Measurements from ENCODE around the gene NCOA1.

NCOA1 gene

DNA sequence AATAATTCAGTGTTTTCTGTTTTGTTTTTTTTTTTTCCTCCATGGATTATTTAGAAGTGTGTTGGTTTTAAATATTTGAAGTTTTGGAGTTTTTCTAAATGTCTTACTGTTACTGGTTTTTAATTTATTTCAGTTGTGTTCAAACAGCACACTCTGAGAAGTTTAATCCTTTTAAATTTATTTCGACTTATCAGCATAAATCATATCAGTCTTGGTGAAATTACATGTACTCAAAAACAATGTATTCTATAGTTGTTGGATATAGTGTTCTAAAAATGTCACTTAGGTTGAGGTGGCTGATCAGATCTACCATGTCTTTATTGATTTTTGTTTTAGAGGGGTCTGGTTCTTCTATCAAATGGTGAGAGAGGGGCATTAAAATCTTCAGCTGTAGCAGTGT lies 134.7 kb downstream of the NCOA1 start:
- DNase-seq (ENCODE audit: low read depth) = no peak
- TF ChIP-seq, protein P1, sequence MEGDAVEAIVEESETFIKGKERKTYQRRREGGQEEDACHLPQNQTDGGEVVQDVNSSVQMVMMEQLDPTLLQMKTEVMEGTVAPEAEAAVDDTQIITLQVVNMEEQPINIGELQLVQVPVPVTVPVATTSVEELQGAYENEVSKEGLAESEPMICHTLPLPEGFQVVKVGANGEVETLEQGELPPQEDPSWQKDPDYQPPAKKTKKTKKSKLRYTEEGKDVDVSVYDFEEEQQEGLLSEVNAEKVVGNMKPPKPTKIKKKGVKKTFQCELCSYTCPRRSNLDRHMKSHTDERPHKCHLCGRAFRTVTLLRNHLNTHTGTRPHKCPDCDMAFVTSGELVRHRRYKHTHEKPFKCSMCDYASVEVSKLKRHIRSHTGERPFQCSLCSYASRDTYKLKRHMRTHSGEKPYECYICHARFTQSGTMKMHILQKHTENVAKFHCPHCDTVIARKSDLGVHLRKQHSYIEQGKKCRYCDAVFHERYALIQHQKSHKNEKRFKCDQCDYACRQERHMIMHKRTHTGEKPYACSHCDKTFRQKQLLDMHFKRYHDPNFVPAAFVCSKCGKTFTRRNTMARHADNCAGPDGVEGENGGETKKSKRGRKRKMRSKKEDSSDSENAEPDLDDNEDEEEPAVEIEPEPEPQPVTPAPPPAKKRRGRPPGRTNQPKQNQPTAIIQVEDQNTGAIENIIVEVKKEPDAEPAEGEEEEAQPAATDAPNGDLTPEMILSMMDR (conservative IDR thresholded peaks at IDR 0.05; ENCODE audit: low read depth, low read length) = no peak
- H3K4me3 ChIP-seq (ENCODE audit: low read depth, low read length) = no peak overlapping the region

DNA sequence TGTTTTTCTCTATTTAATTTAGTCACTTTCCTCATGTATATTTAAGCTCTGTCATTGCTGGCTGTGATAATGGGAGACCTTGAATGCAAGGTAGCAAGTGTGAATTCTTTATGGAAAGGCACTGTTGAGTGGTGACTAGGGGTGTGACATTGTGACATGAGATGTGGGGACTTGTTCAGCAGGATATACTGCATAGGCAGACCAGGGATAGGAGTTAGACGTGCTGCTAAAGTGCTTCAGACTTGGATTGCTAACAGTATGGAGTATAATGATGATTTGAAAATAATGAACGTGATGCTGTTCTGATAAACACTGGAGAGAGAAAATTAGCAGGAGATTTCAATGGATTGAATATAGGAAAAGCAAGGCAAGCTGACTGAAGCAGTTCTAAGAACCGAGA lies 135.1 kb downstream of the NCOA1 start:
- TF ChIP-seq, protein P1 (conservative IDR thresholded peaks at IDR 0.05; ENCODE audit: low read depth, low read length) = no peak
- H3K4me3 ChIP-seq (ENCODE audit: low read depth, low read length) = no peak overlapping the region
- DNase-seq (ENCODE audit: low read depth) = no peak

DNA sequence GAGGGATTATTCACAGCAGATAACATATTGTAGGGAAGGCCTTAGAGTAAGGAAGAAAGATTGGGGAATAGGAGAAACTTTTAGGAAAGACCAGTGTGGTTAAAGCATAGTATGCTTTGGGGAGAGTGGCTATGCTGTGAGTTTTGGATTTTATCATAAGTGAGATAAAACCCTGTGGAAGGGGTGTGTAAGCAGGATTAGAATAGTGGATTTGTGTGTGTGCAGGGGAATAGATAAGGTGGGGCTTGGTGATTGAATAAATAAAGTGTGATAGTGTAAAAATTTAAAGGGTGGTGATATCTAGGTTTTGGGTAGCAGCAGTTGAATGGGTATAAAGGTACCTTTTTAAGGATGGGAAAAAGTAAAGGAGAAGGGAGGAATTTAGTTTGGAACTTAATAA lies 137.7 kb downstream of the NCOA1 start:
- TF ChIP-seq, protein P1 (conservative IDR thresholded peaks at IDR 0.05; ENCODE audit: low read depth, low read length) = no peak
- DNase-seq (ENCODE audit: low read depth) = no peak
- no peak overlapping the region for H3K4me3 ChIP-seq (ENCODE audit: low read depth, low read length)

DNA sequence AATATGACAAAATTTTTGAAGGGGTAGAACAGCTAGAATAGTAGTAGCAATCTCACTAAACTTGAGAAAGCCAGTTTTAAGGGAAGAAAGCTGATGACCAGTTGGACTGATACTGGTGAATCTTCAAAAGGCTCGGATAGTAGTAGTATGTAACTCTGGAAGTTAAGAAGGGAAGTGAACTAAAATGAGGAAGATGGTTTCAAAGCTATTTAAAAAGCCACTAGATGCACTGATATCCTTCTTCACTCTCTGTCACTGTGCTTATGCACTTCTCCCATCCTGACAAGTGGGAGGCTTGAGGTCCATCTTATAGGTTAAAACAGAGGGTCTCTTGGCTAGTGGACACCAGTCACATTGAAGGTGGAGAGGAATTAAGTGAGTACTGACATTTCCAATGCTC lies 141.1 kb downstream of the NCOA1 start:
- TF ChIP-seq, protein P1 (conservative IDR thresholded peaks at IDR 0.05; ENCODE audit: low read depth, low read length) = no peak
- DNase-seq (ENCODE audit: low read depth) = no peak

DNA sequence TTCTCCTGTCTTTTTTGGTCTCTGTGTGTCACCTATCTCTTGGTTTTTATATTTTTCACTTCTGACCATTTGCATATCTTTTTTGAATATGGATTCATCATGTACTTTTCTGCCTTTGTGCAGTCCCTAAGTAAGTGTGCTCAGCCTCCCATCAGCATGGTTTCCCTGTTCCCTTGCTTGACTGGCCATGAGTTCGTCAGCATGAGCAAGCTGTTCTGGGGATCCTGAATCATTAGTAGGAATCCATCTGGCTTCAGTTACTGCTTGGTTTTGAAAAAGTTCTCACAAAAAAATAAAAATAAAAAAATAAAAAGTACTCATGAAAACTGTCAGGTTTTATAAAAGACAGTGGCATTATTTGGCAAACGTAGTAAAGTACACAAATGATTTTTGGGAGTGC lies 144.1 kb downstream of the NCOA1 start:
- TF ChIP-seq, protein P1 (conservative IDR thresholded peaks at IDR 0.05; ENCODE audit: low read depth, low read length) = no peak
- DNase-seq (ENCODE audit: low read depth) = peak; percentile 7
- H3K4me3 ChIP-seq (ENCODE audit: low read depth, low read length) = no peak overlapping the region

More for the DNA sequence above, 141.1 kb downstream of the NCOA1 start:
- no peak overlapping the region for H3K4me3 ChIP-seq (ENCODE audit: low read depth, low read length)

DNA sequence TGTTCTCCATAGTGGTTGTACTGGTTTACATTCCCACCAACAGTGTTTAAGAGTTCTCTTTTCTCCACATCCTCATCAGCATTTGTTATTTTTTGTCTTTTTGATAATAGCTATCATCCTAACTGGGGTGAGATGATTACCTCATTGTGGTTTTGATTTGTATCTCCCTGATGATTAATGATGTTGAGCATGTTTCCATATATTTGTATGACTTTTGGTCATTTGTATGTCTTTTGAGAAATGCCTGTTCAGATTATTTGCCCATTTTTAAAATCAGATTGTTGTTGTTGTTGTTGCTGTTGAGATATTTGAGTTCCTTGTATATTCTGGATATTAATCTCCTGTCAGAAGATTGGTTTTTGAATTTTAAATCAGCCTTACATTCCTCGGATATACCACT lies 147.5 kb downstream of the NCOA1 start:
- TF ChIP-seq, protein P1 (conservative IDR thresholded peaks at IDR 0.05; ENCODE audit: low read depth, low read length) = no peak
- no peak overlapping the region for H3K4me3 ChIP-seq (ENCODE audit: low read depth, low read length)
- DNase-seq (ENCODE audit: low read depth) = no peak

DNA sequence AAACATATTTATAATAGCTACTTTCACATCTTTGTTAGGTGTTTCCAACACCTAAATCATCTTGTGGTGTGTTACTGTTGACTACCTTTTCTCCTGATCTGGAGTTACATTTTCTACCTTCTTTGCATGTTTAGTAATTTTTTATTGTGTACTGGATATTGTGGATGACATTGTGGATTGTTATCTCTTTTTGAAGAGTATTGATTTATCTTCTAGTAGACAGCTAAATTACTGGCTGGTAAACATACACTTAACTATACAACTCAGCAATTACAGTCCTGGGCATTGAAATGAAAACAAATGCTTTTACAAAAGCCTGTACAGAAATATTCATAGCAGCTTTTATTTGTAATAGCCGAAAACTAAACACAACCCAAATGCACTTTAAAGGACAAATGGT lies 151.3 kb downstream of the NCOA1 start:
- TF ChIP-seq, protein P1 (conservative IDR thresholded peaks at IDR 0.05; ENCODE audit: low read depth, low read length) = no peak
- H3K4me3 ChIP-seq (ENCODE audit: low read depth, low read length) = no peak overlapping the region
- DNase-seq (ENCODE audit: low read depth) = no peak
